Peyer's patch (tissue), 4 donors: ENCODE measurements around the gene WDR83. TPM values are rescaled to one million over a fixed set of nuclear protein-coding genes. Genes with fewer than 3 reads are reported as not detected.
"Not testable (repeated sequence)": the region's sequence is repeated elsewhere in the genome, so short reads cannot be mapped to it uniquely, and the experiment has no call there.

ENCODE experiments used
- DNase-seq, 3 donors: peaks; one replicate each; pipeline ENCODE4 v3.0.0-alpha.2; 2017 to 2019
- H3K27ac ChIP-seq, 4 donors: fragments of 200-600 bp; sonication (generic); one replicate each; pipeline ENCODE4 v1.5.1; 2016 to 2019
- H3K27me3 ChIP-seq, 2 donors: fragments of 200-600 bp; sonication (generic); one replicate each; pipeline ENCODE4 v1.5.1; 2019
- H3K36me3 ChIP-seq, 3 donors: fragments of 200-600 bp; sonication (generic); one replicate each; pipeline ENCODE4 v1.5.1; 2016 to 2019
- H3K4me1 ChIP-seq, 4 donors: fragments of 200-600 bp; sonication (generic); one replicate each; pipeline ENCODE4 v1.5.1; 2016 to 2019
- H3K4me3 ChIP-seq, 4 donors: fragments of 200-600 bp; sonication (generic); 1 replicate in 3 of 4; 2 replicates in 1 of 4; pipeline ENCODE4 v1.5.1; 2016 to 2019; ENCODE audit warnings: mild to moderate bottlenecking in 1 of 4
- H3K9me3 ChIP-seq, 4 donors: fragments of 200-600 bp; sonication (generic); one replicate each; pipeline ENCODE4 v1.5.1; 2016 to 2019; ENCODE audit warnings: mild to moderate bottlenecking in 1 of 4
- POLR2A ChIP-seq, 2 donors: fragments of 450-650 bp; IDR thresholded peaks; one replicate each; pipeline ENCODE4 v1.5.1; 2017; ENCODE audit warnings: antibody characterized with exemption in 2 of 2, mild to moderate bottlenecking in 2 of 2, moderate library complexity in 2 of 2
- total RNA-seq, 4 donors: library from RNA; depleted of rRNA; stranded (reverse); fragments of >200 nt; gene quantifications; one replicate each; pipeline ENCODE4 v1.1.0, GENCODE V29; 2016
- TF ChIP-seq, protein P1 (sequence below), 6 experiments: fragments of 450-650 bp in 4 of 6; fragments of 200-600 bp in 2 of 6; sonication (generic) in 1 of 6; IDR thresholded peaks; one replicate each; pipeline ENCODE4 v1.5.1; 2017 to 2019; ENCODE audit warnings: antibody characterized with exemption in 6 of 6, mild to moderate bottlenecking in 3 of 6, moderate library complexity in 1 of 6

The WDR83 gene, protein sequence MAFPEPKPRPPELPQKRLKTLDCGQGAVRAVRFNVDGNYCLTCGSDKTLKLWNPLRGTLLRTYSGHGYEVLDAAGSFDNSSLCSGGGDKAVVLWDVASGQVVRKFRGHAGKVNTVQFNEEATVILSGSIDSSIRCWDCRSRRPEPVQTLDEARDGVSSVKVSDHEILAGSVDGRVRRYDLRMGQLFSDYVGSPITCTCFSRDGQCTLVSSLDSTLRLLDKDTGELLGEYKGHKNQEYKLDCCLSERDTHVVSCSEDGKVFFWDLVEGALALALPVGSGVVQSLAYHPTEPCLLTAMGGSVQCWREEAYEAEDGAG
- total RNA-seq, result 10 to 100 TPM in 2 of 4 donors, 1 to 10 TPM in 2; 2.8 to 14.0 (median 9.5) TPM

DNA sequence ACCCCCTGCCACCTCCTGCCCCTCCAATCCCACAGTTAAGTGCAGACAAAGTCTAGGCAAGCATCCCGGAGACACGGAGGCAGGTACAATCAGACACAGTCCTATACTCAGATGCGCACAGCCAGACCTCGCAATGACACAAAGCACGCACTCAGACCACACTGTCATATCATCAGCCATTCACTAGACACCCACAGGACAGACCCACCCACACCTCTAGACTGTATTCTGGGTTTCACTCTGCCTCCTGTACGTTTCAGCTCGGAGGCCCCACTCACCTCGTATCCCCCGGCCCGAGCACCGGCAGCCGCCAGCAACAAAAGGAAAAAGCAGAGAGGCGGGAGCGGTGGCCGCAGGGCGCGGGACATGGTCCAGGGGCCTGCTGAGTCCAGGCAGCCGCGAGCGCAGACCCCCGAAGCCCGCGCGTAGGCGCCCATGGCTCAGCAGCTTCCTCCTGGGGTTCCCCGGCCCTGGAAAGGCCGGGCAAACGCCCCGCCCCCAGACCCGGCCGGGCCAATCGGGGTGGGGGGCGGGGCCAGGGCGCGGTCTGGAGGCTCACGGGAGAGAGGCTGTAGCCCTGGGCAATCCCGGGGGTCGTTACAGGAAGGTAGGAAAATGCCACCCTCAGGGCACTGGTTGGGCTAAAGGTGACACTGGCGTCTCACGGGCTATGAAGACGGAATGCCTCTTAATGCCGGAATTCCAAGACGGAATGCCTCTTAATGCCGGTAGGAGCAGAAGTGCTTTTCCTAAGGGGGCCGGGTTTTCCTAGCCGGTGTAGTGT lies at the start of gene WDR83, which contains the start of gene MAN2B1:
Gene WDR83, plus strand, starts transcription at position 543 of the 784 bp plus-strand sequence. CDS start 2,984 bp downstream, outside the sequence.
Gene MAN2B1, minus strand, starts transcription at position 478 of the 784 bp plus-strand sequence. Its CDS starts 41 bp downstream, at position 437.
- TF ChIP-seq, protein P1, sequence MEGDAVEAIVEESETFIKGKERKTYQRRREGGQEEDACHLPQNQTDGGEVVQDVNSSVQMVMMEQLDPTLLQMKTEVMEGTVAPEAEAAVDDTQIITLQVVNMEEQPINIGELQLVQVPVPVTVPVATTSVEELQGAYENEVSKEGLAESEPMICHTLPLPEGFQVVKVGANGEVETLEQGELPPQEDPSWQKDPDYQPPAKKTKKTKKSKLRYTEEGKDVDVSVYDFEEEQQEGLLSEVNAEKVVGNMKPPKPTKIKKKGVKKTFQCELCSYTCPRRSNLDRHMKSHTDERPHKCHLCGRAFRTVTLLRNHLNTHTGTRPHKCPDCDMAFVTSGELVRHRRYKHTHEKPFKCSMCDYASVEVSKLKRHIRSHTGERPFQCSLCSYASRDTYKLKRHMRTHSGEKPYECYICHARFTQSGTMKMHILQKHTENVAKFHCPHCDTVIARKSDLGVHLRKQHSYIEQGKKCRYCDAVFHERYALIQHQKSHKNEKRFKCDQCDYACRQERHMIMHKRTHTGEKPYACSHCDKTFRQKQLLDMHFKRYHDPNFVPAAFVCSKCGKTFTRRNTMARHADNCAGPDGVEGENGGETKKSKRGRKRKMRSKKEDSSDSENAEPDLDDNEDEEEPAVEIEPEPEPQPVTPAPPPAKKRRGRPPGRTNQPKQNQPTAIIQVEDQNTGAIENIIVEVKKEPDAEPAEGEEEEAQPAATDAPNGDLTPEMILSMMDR (IDR thresholded peaks at IDR 0.05), result no peak
- TF ChIP-seq POLR2A (IDR thresholded peaks at IDR 0.05), result peak in 1 of 2 donors; percentile 14
- Histone ChIP-seq H3K36me3 (peaks cover 0 to 36% (median 0%) of the 10 kb centered on the region in 3 donors), H3K4me3 (peak within 1 kb of the TSS; percentile 61 to 92 (median 88)), H3K9me3 (no peaks in the 10 kb centered on the region), H3K27ac (peak within 1 kb of the TSS; percentile 72 to 96 (median 74)), H3K27me3 (no peaks in the 10 kb centered on the region), H3K4me1 (peaks cover 0 to 42% (median 25%) of the 10 kb centered on the region in 4 donors)
- peak; percentile 85 to 90 (median 88) for DNase-seq

DNA sequence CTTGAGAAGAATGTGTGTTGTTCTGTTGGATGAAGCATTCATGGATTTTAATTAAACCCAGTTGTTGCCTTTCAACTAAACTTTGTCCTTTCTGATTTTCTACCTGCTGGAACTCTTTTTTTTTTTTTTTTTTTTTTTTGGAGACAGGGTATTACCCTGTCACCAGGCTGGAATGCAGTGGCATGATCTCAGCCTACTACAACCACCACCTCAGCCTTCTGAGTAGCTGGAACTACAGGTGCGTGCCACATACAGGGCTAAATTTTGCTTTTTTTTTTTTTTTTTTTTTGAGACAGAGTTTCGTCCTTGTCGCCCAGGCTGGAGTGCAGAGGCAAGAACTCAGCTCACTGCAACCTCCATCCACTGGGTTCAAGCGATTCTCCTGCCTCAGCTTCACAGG lies 49.0 kb upstream of the WDR83 start:
- no peaks in the 10 kb centered on the region for H3K9me3 ChIP-seq
- H3K36me3 ChIP-seq, result peaks cover 0 to 14% (median 0%) of the 10 kb centered on the region in 3 donors
- DNase-seq, result no peak
- H3K27ac ChIP-seq, result no peak overlapping the region
- no peak for TF ChIP-seq POLR2A (IDR thresholded peaks at IDR 0.05)
- TF ChIP-seq, protein P1 (IDR thresholded peaks at IDR 0.05), result no peak
- H3K27me3 ChIP-seq, result no peaks in the 10 kb centered on the region
- no peak overlapping the region for H3K4me3 ChIP-seq
- peaks cover 0 to 17% (median 9%) of the 10 kb centered on the region in 4 donors for H3K4me1 ChIP-seq

DNA sequence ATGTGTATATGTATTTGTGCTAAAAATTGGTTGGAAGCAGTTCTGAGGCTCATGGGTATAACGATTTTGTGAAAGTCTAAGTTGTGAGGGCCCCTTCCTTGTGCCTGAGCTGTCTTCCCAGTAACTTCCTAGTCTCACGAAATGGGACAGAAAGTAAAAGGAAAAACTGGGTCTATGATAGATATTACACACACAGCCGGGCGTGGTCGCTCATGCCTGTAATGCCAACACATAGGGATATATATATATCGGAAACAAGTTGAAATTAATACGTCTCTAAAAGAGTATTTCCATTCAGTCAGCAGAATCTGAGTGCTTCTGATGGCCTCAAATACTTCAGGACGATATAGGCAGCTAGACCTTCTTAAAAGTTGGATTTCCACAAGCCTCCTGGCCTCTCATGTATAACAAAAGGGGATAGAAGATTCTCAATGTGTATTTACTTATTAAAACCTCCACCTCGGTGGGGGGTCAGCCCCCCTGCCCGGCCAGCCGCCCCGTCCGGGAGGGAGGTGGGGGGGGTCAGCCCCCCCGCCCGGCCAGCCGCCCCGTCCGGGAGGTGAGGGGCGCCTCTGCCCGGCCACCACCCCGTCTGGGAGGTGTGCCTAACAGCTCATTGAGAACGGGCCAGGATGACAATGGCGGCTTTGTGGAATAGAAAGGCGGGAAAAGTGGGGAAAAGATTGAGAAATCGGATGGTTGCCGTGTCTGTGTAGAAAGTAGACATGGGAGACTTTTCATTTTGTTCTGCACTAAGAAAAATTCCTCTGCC lies 45.2 kb upstream of the WDR83 start:
- peaks cover 0 to 39% (median 7%) of the 10 kb centered on the region in 3 donors for H3K36me3 ChIP-seq
- not testable (repeated sequence) for H3K4me3 ChIP-seq, H3K4me1 ChIP-seq, H3K27ac ChIP-seq, H3K27me3 ChIP-seq
- peak in 1 of 3 donors; percentile 37 for DNase-seq
- peaks cover 0 to 17% (median 0%) of the 10 kb centered on the region in 4 donors for H3K9me3 ChIP-seq

DNA sequence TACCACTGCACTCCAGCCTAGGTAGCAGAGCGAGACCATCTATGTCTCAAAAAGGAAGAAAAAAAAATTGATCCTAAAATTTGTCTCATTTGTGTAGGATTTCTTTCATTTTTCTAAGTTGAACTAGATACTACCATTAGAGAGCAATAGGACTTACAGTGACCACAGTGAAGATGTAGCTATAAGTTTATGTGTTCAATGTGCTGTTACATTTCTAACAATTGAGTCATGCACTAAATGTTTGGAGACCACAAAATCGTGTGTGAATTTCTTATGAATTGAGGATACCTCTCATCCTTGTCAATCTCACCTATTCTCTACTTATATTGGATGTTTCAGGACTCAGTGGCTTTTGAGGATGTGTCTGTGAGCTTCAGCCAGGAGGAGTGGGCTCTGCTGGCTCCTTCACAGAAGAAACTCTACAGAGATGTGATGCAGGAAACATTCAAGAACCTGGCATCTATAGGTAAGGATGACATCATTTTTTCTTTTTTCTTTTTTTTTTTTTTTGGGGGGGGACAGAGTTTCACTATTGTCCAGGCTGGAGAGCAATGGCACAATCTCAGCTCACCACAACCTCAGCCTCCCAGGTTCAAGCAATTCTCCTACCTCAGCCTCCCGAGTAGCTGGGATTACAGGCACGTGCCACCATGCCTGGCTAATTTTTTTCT lies 43.1 kb upstream of the WDR83 start:
- Histone ChIP-seq H3K27ac (no peak overlapping the region), H3K4me1 (no peaks in the 10 kb centered on the region), H3K27me3 (no peaks in the 10 kb centered on the region), H3K4me3 (no peak overlapping the region), H3K9me3 (peaks cover 0 to 35% (median 8%) of the 10 kb centered on the region in 4 donors), H3K36me3 (peaks cover 0 to 57% (median 10%) of the 10 kb centered on the region in 3 donors)
- TF ChIP-seq, protein P1 (IDR thresholded peaks at IDR 0.05), result no peak
- TF ChIP-seq POLR2A (IDR thresholded peaks at IDR 0.05), result no peak
- no peak for DNase-seq

DNA sequence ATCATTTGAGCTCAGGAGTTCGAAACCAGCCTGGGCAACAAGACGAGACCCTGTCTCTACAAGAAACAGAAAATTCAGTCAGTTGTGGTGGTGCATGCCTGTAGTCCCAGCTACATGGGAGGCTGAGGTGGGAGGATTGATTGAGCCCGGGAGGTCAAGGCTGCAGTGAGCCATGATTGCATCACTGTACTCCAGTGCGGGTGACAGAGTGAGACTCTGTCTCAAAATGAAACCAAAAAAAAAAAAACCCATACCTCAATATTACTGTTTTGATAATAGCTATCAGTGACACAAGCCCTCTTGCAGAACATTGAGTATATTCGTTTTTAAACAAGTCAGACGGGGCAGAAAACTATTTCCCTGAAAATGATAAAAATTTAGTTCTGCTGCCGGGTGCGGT lies 39.6 kb upstream of the WDR83 start:
- H3K36me3 ChIP-seq, result peaks cover 0 to 74% (median 10%) of the 10 kb centered on the region in 3 donors
- H3K4me3 ChIP-seq, result no peak overlapping the region
- H3K27me3 ChIP-seq, result no peaks in the 10 kb centered on the region
- no peak for DNase-seq
- H3K9me3 ChIP-seq, result peaks cover 0 to 44% (median 8%) of the 10 kb centered on the region in 4 donors
- H3K27ac ChIP-seq, result no peak overlapping the region
- no peaks in the 10 kb centered on the region for H3K4me1 ChIP-seq
- TF ChIP-seq POLR2A (IDR thresholded peaks at IDR 0.05), result no peak
- TF ChIP-seq, protein P1 (IDR thresholded peaks at IDR 0.05), result no peak
